HG03103 (cell line): Measurements from ENCODE around the gene KLHL21.

Experiments
- ATAC-seq: cut with Tn5 transposase; IDR thresholded peaks from one replicate; pipeline ENCODE4 v1.9.1; 2021; ENCODE audit warnings: low read depth; ENCODE audit not compliant: unreplicated experiment

KLHL21 gene

DNA sequence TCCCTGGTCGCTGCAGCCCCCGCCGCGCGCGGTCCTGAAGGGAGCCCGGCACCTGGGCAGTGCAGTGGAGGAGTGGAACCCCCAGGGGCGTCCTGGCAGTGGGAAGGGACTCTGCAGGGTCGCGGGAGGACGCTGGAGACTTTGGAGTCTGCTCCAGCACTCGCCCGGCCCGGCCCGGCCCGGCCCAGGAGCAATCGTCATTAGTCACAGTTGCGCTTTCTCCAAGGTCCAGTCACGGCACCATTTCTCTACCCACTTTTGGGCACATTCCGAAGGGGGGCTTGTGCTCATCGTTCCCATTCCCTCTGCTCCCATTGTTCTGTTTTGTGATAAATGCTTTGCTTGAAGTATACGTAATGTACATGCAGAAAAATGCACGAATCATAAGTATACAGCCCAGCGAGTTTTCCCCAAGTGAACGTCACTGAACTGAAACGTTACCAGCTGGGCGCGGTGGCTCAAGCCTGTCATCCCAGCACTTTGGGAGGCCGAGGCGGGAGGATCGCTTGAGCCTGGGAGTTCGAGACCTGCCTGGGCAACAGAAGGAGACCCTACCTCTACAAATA, 23.0 kb upstream of the KLHL21 start:
- ATAC-seq: no peak

DNA sequence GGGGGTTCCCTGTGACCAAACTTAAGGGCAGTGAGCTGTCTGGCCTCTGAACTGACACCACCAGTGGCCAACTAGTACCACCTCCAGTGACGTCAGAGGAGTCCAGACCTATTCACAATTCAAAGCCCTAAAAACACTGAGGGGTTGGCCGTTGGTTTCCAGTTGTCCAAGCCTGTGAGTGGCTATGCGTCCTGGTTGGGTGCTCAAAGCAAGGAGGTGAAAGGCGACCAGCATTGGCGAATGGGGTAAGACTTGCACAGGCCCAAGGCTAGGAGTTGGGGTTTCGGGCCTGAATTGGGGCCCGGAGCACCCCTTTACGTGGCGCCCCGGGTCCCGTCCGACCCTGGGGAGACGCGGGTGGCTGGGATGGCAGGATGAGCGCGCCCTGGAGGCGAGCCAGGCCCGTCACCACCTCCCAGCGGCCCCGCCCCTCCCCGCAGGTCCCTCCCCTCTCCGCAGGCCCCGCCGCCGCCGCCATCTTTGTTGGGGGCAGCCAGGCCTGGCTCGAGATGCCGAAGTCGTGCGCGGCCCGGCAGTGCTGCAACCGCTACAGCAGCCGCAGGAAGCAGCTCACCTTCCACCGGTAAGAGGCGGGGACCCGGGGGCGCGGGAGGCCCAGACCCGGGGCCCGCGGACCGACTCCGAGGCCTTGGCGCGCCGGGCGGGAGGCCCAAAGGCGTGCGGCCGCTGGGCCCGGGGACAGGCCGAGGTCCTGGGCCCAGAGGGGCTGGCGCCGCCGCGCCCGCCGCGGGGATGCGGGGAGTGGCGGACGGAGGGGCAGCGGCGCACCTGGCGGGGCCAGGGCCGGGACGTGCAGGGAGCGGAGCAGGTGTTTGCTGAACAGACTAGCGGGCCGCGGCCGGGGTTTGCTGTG, 22.3 kb upstream of the KLHL21 start, which contains the start of gene THAP3:
TSS of gene THAP3 (plus strand) at position 159 of the 874 bp plus-strand sequence. CDS start at position 510, 351 bp downstream.
- ATAC-seq: peak; percentile 83

DNA sequence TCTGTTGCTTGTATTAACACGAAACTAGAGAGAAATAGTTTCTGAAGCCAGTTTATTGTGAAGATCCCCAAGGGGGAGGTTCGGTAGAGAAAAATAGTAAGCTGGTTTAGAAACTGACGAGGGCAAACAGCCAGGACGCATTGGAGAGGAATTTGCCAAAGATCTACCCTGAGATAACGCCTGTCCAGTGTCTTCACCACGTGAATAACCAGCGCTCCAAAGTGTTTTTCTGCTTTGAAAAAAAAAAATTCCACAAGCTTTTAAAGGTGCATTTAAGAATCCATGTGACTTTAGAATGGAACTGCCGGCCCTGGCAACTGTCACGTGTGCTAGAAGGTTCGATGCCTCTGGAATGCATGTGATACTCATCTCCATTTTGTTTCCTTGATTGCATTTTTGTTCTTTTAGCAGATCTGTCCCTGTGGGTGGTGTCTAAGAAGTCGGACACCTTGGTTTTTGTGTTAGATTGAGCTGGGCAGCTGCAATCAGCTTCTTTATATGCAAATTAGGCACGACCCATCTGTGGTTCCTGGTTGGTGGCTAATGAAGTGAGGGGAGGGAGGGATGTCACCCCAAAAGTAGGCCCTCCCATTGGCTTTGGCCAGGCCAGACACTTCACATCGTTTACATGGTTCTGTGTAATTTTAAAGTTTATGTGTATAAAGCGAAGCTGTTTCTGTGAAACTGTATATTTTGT, 20.7 kb upstream of the KLHL21 start:
- no peak for ATAC-seq

DNA sequence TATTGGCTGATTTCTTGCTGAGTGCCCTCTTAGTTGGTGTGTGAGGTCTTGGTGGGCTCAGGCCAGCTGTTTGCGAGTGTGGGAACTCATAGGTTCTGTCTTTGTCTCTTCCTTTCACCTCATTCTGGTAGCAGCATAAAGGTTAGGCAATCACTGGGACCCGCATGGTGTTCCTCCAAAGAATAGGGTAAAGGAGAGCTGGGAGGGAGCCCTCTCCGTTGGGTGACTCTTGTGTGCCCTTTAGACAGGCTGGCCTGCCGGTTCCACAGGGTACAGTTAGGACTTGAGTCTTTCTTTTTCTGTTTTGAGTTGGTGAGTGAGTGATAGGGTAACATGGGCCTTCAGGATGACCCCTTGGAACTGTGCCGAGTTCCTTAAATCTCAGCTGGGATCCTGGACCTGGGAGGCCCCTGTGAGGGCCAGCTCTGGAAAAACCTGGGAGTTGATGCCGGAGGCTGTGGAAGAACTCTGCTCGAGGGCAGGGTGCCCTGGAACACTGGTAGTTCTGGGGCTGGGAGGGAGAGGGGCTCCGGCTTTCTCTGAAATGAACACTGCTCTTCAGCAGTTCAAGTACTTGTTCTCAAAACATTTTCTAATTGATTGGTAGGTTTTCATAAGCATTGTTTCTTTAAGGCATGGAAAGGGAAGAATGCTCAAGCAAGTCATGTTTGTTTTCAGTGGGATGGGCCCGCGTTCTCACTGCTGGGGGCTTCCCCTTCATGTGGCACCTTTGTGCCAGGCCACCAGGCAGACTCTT, 19.9 kb upstream of the KLHL21 start:
- no peak for ATAC-seq

DNA sequence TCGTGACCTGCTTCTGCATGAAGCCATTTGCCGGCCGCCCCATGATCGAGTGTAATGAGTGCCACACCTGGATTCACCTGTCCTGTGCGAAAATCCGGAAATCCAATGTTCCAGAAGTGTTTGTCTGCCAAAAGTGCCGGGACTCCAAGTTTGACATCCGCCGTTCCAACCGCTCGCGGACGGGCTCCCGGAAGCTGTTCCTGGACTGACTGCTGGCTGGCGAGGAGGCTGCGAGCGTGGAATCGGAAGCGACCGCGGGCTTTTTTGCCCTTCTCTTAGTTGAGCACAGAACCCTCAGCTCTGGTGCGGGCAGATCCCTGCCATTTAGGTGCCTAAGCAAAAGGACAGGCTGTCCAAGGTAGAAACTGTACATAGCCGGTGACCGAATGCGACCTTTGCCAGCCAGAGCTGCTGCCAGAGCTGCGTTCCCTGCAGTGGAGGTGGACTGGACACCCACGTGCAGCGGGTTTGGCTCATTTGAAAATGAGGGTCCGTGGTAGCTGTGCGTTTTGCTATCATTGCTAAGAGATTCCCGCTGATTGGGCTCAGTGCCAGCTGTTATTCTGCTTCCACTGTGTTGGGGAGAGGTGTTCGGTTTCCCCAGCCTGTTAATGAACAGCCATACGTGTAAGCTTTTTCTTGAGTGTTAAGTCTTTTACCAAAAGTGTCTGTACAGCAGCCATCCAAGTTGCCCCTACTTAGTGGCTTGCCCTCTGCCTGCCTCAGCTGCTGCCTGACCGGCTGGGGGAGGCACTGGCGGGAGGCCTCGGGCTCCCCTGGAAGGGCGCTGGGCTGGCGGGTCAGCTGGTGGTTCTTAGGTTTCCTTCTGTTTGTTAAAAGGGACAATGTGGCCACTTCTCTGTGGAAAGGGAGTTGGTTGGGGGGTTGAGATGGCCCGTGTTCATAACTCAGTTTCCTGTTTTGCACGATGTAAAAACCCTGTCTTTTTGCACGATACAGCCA, 19.0 kb upstream of the KLHL21 start:
- ATAC-seq: no peak

DNA sequence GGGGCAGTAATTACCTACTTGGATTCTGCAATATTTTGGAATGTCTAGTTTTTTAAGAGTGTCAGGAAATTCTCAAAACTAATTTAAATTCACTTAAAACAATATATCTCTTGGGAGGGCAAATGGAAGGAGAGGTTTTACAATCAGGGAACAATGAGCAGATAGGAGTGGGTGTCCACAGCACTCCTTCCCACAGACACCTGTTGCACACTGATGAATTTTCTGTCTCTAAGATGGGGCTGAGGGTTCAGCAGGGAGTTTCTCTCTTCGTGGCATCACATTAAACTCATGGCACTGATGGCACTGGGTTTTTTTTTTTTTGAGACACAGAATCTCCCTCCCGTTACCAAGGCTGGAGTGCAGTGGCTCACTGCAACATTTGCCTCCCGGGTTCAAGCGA, 16.4 kb upstream of the KLHL21 start:
- no peak for ATAC-seq

DNA sequence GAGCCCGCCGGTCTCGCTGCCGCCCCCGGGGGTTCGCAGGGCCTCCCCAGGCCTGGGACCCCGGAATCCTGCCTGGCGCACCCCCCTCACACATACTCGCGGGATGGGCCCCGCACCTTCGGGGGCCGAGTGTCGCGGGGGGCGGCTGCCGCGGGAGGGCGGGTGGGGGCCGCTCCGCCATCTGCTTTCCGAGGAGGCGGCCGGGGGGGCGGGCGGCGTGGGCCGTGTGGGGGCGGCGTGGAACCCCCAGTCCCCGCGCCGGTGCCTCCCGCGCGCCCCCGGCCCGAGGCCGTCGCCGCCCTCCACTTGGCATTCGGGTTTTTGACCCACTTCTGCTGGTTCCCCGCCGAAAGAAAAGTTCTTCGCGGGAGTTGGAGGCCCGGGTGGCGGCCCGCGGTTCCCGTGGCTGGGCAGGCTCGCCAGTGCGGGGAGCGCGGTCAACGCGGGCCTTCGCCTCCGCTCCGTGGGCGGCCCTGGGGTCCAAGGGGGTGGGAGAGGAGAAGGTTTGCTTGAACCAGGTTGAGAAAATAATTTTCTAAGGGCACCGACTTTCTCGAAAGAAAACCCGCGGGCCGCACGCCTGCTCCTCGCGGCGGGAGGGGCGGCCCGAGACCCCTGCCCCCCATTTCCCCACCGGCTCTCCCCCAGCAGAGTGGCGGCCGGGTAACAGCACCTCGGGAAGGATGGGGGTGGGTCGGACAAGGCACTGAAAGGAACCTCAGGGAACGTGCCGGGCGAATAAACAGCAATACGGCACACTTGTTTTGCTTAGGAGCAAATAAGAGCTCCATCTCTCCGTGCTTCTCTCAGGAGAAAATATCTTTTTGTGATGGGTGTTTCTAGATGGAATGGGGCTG, 12.5 kb upstream of the KLHL21 start:
- no peak for ATAC-seq

DNA sequence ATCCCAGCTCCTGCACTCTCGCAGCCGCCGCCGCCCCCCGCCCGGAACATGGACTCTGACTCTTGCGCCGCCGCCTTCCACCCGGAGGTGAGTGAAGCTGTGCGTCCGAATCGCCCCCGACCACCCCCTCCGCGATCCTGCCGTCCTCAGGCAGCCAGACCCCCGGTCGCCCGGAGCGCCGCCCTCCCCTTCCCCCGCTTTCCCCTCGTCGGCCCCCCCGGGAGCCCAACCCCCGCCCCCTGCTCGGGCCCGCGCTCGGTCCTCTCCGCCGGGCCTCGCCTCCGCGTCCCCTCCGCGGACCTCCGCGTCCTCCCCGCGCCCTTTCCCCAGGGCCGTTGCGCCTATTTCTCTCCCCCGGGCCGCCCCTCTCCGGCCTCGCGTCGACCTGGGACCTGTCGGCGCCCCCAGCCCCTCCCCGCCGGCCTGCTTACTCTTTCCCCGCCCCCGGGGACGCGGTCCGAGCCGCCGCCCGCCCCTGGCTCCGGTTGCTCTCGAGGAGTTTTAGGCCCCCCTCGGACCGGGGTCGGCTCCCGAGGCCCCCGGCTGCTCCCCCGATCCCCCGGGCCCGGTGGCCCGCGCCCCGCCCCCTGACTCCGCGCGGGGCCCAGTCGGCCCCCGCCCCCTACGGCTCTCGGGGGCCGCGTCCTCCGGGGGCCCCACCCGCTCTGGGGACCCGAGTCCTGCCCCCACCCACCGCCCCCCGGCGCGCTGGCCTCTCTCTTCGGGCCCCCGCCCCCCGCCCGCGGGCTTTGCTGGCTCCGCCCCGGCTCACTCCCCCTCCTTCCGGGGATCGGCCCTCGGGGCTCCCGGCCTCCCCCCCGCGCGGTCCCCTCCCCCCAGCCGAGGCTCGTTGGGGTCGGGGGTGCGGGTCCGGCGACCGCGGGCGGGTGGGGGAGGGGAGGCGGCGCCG, 11.6 kb upstream of the KLHL21 start:
- ATAC-seq: no peak

DNA sequence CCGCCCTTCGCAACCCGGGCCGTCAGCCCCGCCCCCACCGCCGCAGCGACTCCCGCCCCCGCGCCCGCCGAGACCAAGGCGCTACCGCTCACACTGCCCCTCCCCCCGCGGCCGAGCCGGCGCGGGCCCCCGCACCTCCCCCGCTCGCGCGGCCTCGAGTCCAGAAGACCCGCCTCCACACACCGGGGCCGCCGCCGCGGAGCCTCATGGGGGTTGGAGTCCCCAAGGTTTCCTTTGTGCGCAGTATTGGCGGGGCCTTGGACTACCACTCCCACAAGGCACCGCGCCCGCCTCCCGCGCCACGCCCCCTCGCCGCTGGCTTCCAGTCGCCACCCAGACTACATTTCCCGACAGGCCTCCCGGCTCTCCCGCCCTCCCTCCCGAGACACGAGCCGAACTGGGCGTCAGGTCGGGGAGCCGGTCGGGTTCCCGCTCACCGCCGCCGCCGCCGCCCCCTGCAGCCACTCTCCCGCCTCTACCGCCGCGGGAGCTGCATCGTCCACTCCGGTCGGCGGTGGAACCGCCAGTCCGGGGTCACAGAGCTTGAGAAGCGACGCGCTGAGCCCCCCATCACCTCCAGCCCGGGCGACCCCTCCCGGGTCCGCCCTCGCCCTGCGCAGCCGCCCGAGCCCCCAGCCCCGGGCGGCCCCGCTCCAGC, 10.8 kb upstream of the KLHL21 start, which contains the start of gene PHF13:
TSS of gene PHF13 (plus strand) at position 371 of the 658 bp plus-strand sequence. CDS start 336 bp downstream, outside the sequence.
- peak; percentile 93 for ATAC-seq

DNA sequence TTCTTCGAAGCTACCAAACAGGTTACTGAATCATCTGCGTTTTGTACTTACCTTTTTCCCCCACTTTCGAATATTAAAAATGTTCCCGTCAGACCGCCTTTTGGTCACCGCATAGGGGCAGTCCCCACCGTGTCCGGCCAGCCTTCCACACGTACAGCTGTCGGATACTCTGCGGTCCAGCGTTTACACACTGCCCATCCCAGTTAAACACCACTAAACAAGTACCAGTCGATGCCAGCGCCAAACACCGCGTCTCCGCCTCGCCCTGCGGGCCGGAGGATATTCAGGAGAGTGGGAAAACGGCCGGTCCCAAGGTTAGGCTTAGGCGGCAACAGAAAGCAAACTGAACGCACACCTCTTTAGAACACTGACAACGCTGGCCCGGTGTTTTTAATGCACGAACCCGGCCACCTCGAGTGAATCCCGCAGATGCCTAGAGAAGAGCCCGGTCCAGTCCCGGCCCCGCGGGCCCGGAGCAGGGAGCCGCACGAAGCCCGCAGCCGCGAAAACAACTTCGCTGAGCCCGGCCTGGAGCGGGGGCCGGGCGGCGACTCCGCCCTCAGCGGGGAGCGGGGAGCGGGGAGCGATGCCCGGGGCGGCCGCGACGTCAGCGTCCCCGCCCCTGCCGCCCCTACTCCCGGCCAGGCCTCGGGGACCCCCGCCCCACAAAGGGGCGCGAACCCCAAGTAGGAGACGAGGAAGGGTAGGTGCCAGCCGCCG, 10.1 kb upstream of the KLHL21 start:
- ATAC-seq: peak; percentile 30

DNA sequence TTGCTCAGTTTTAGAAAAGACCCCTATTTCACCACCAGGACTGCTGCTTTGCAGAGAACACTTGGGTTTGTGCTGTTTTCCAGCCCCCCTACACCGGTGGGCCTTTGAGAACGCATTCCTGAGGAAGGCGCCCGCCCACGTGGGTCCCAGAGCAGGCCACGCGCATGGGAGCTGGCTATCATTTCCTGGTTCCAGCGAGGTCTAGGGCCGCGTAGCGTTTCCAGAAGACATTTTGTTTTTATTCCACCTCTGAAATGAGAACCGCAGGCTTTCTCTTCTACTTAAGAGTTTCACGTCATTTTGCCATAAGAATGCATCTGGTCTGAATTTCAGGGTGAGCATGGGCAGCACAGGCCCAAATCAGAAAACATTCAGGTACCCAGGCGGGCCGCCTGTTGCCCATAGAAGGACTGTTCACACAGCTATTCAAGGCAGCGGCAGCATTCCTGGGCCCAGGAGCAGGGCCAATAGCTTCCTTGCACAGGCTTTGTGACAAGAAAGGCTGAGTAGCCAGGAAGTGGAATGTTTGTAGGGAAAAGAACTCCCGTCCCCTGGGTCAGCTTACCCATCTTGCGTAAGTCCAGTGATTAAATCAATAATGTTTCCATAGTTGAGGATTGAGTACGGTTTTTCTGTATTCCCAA, 1.4 kb upstream of the KLHL21 start:
- no peak for ATAC-seq

DNA sequence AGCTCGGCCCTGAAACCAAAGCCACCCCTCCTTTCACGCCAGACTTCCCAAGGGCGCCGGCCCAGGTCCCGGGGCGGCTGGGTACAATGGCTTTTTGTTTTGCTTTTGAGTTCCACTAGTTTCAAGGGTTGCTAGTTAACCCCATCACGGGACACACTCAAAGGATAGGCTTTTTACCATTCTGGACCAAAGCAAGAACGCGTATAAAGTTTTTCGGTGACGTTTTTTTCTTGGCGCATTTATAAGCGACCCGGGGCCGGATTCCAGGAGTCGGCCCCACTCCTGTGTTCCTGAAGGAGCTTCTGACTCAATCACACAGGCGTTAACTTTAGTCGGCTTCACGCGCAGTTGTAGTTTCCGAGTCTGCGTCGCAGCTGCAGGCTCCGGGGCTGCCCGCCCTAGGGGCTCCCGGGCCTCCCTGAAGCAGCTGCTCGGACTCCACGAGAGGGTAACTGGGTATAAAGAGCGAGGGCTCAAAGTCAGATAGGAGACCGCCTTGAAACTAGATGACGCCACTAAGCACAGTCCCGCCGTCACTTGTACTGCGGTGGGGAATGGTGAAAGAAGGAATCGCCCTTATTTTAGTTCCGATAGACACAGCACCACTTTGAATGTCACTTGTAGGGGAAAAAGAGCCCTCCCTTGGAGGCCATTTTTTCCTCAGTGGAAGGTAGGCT, 707 bp upstream of the KLHL21 start:
- ATAC-seq: peak; percentile 18

DNA sequence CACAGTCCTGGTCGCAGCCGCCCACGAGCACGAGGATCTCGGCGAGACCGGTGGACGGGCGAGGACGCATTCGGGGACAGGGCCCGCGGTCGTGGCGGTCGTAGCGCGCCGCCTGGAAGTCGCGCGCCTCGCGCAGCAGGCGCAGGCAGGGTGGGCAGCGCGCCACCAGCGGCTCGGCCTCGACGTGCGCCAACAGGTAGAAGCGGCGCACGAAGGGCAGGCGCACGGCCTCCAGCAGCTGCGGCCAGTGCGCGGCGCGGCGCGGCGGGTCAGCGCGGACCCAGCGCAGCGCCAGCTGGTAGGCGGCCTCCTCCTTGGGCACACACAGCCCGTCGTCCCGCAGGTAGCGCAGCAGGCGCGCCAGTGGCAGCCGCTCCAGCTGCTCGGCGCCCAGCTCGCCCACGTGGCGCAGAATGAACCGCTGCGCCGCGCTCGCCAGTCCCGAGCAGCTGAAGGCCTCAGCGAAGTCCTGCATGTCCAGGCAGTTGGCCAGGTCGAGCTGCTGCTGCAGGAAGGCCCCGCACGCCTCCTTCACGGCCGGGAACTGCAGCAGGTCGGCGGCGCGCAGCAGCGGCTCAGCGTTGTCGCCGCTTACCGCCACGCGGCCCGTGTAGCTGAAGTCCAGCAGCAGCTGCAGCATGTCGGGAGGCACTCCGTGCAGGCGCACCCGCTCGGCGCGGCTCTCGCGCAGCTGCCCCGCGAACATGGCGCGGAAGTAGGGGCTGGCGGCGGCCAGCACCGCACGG, 573 bp downstream of the KLHL21 start:
- no peak for ATAC-seq

DNA sequence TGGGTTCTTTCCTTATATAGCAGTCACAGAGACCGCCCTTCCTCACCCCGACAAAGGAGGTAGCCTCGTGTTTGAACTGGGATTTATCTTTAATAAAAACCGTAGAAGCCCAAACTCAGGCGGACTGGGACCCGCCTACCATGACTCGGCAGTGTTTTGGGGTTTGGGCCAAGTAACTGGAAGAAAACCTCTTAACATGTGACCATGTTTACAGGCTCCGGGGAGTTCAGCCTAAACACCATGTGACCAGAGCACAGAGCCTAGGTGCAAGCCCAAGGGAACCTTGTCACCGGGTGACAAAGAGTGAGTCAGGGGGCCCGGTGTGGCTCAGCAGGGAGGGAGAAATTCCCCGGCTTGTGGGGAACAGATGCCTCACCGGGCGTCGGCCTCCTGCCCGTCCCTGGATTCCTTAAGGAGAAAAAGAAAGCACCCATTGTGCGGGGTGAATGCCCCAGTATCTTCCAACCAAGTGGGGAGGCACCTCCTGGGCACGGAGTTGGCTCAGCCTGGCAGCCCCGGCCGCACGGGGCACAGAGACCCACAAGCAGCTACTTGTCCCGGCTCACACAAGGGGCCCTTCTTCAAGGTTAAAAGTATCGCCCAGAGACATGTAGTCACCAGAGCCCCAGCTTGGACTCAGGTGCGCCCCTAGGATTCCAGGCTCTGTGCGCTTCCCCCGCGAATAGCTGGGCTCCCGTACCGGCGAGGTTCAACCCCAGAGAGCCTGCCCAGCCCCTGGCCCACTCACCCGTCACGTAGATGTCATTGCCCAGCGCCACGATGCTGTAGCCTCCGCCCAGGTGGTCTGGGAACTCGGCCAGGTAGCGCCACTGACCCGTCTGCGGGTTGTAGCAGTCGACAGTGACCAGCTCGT, 1.4 kb downstream of the KLHL21 start:
- ATAC-seq: no peak
